Suprapubic skin (tissue), 4 donors: ENCODE measurements around the gene PPIF.

Source experiments
- CTCF ChIP-seq, 2 donors: fragments of 200-600 bp in 1 of 2; fragments of 450-650 bp in 1 of 2; sonication (generic) in 1 of 2; IDR thresholded peaks; one replicate each; pipeline ENCODE4 v1.5.1; 2016 to 2019; ENCODE audit warnings: antibody characterized with exemption in 2 of 2, mild to moderate bottlenecking in 1 of 2, moderate library complexity in 1 of 2
- EP300 ChIP-seq: sonication (generic); formaldehyde crosslinking; IDR thresholded peaks from one replicate; pipeline ENCODE4 v1.6.1; 2017; ENCODE audit warnings: antibody characterized with exemption
- POLR2AphosphoS5 ChIP-seq, 3 donors: sonication (generic); formaldehyde crosslinking; IDR thresholded peaks; one replicate each; pipeline ENCODE4 v1.6.1; 2017; ENCODE audit warnings: antibody characterized with exemption in 3 of 3

DNA sequence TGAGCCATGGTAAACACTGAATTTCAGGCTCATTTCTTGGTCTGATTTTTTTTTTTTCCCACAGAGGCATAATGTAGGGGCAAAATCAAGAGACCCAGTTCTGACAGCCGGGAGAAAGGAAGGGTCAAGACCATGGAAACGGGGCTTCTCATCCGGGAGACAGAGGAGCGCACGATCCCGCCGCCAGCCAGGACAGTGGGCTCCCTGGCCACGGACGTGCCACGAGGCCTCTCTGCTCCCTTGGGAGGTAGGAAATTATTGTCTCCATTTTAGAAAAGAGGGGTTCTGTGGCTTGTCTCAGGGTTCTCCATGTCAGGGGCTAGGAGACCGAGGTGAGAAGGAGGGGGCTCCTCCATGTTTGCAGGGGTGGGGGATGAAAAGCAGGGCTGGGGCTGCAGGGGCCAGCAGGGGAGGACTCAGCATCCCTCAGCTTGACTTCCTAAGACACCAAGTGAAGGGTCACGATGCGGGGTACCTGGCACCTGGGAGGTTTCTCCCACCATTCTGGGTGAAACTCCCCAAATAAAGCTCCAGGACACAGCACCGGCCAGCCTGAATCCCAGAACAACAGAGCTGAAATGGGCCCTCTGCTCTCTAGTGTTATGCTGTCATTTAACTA lies 37.6 kb downstream of the PPIF start:
- TF ChIP-seq CTCF (IDR thresholded peaks at IDR 0.05) (no peak), POLR2AphosphoS5 (IDR thresholded peaks at IDR 0.05) (no peak), EP300 (no peak)
